Ishikawa (cell line): ENCODE data around the gene LHFPL2.
A peak's percentile ranks its signal among the peaks of the same experiment; 100 is the strongest.

Experiments used
- CEBPB ChIP-seq: IDR thresholded peaks from 2 replicates; pipeline ENCODE4 v1.6.1; 2012
- CREB1 ChIP-seq: IDR thresholded peaks from 2 replicates; pipeline ENCODE4 v1.6.1; 2012; ENCODE audit warnings: low read depth
- EGR1 ChIP-seq: IDR thresholded peaks from 2 replicates; pipeline ENCODE4 v1.6.1; 2012
- EP300 ChIP-seq: IDR thresholded peaks from 2 replicates; pipeline ENCODE4 v1.6.1; 2012; ENCODE audit warnings: borderline replicate concordance
- FOXM1 ChIP-seq: IDR thresholded peaks from 2 replicates; pipeline ENCODE4 v1.6.1; 2012; ENCODE audit warnings: low read depth, borderline replicate concordance
- NFIC ChIP-seq: IDR thresholded peaks from 2 replicates; pipeline ENCODE4 v1.6.1; 2012
- RAD21 ChIP-seq: IDR thresholded peaks from 2 replicates; pipeline ENCODE4 v1.6.1; 2012; ENCODE audit warnings: low read depth
- TAF1 ChIP-seq: IDR thresholded peaks from 2 replicates; pipeline ENCODE4 v1.6.1; 2012; ENCODE audit warnings: low read depth, mild to moderate bottlenecking
- TCF12 ChIP-seq: IDR thresholded peaks from 2 replicates; pipeline ENCODE4 v1.6.1; 2012; ENCODE audit warnings: low read depth
- TEAD4 ChIP-seq: IDR thresholded peaks from 2 replicates; pipeline ENCODE4 v1.6.1; 2012
- YY1 ChIP-seq: IDR thresholded peaks from 2 replicates; pipeline ENCODE4 v1.6.1; 2012; ENCODE audit warnings: low read depth
- ZBTB7A ChIP-seq: IDR thresholded peaks from 2 replicates; pipeline ENCODE4 v1.6.1; 2012; ENCODE audit warnings: low read depth
- TF ChIP-seq, protein P1 (sequence below): IDR thresholded peaks from 2 replicates; pipeline ENCODE4 v1.6.1; 2012; ENCODE audit warnings: low read depth, mild to moderate bottlenecking
- TF ChIP-seq, protein P2 (sequence below): IDR thresholded peaks from 2 replicates; pipeline ENCODE4 v1.6.1; 2012
- TF ChIP-seq, protein P3 (sequence below): IDR thresholded peaks from 2 replicates; pipeline ENCODE4 v1.6.1; 2012

Gene LHFPL2

DNA sequence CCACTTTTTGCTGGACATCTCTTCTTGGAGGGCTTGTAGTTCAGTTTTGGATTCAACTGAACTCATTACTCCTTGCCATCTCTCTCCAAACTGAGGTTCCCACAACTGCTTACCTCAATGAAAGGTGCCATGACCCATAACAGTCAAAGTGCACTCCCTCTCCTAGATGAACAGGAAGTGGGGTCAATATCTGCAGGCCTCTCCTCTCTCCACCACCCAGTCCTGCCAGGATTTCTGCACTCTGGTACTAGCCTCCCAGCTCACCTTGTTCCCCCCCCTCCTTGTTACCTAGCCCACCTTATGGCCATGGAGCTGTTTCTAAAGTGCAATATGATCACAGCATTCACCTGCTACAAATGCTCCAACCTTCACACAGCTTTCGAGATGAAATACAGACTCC, 5.9 kb downstream of the LHFPL2 start:
- no peak for TF ChIP-seq TCF12
- TF ChIP-seq YY1: no peak
- TF ChIP-seq ZBTB7A: no peak
- TF ChIP-seq, protein P1, sequence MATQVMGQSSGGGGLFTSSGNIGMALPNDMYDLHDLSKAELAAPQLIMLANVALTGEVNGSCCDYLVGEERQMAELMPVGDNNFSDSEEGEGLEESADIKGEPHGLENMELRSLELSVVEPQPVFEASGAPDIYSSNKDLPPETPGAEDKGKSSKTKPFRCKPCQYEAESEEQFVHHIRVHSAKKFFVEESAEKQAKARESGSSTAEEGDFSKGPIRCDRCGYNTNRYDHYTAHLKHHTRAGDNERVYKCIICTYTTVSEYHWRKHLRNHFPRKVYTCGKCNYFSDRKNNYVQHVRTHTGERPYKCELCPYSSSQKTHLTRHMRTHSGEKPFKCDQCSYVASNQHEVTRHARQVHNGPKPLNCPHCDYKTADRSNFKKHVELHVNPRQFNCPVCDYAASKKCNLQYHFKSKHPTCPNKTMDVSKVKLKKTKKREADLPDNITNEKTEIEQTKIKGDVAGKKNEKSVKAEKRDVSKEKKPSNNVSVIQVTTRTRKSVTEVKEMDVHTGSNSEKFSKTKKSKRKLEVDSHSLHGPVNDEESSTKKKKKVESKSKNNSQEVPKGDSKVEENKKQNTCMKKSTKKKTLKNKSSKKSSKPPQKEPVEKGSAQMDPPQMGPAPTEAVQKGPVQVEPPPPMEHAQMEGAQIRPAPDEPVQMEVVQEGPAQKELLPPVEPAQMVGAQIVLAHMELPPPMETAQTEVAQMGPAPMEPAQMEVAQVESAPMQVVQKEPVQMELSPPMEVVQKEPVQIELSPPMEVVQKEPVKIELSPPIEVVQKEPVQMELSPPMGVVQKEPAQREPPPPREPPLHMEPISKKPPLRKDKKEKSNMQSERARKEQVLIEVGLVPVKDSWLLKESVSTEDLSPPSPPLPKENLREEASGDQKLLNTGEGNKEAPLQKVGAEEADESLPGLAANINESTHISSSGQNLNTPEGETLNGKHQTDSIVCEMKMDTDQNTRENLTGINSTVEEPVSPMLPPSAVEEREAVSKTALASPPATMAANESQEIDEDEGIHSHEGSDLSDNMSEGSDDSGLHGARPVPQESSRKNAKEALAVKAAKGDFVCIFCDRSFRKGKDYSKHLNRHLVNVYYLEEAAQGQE: no peak
- TF ChIP-seq NFIC: no peak

DNA sequence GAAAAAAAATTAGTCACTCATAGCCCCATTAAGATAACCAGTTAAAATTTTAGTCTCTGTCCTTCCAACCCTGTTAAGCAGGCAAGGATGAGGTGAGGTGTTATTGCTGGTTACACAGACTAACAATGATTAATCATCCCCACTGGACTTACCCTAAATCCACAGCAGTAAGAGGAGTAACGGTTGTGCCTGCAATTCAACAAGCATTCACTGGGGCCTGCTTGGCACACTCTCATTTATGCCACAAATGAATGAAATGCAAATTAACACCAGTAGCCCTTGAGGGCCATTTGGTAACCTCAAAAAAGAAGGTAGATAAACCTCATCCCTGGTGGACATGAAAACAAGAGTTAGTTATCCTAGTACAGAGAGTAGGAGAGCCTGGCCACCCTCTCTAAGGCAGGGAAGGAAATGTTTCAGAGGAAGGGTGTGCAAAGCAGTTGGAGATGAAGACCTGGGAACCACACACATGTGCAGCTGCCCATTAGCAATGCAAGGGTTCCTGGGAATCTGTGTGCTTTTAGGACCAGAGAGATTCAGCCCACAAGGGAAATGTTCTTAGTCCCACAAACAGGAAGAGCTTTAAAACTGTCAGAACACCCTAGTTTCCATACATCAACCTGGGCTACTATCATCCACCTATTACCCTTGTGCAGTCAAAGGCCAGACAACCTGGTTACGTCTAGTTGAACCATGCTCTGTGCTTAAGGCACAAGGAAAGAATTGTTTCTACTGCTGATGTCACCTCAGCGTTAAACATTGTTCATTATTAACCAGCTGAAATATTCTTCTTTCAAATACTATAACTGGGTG, 7.7 kb downstream of the LHFPL2 start:
- TF ChIP-seq, protein P1: no peak
- TF ChIP-seq EGR1: no peak

DNA sequence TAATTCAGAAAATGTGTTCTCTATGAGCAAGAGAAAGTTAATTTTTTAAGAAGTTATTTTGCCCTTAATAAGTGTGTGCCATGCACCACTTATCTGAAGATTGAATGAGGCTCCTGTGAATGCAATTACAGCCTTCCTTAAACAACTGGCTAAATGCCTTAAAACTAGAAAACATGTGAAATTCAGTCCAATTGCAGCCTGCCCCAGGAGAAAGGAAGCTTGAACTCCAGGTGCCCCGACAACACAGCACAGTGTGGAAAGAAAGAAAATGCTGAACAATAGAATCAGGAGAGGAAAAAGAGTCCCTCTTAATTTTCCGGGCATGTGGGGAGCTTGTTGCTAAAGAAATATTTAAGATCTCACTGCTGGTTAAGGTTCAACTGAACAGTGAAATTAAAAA, 8.8 kb downstream of the LHFPL2 start:
- TF ChIP-seq, protein P2, sequence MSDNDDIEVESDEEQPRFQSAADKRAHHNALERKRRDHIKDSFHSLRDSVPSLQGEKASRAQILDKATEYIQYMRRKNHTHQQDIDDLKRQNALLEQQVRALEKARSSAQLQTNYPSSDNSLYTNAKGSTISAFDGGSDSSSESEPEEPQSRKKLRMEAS: no peak
- TF ChIP-seq TAF1 (no peak), CEBPB (no peak), CREB1 (no peak), EP300 (no peak), TCF12 (no peak), TEAD4 (no peak), FOXM1 (no peak)

DNA sequence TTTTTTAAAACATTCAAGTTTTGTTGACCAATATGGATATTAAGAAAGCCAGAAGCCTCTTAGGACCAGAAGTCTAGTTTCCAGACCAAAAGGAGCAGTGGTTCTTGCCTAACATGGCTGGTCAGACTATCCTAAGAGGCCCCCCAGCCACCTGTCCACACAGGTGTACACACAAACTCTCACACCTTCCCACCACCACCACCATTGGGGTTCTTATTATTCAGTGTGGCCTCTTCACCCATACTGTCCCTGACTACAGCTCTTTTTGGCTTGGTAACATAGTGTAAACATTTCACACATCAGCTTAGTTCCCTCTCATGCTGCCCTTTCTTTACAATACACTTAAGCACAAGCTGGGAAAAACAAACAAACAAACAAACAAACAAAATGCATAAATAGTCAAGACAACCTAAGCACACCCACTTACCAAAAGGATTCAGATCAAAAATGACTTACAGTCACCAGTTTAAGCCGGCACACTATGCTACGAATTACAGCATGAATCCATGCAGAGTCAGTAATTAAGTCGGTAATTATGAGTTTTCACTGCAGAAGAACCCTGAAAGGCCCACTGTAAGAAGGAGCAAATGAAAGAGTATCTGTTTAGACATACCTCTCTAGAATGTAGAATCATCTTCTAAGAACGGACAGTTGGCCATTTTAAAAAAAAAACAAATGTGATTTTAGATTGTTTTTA, 9.5 kb downstream of the LHFPL2 start:
- TF ChIP-seq YY1 (no peak), FOXM1 (no peak), ZBTB7A (no peak), CREB1 (no peak), EP300 (no peak), CEBPB (no peak), TEAD4 (no peak), EGR1 (no peak), NFIC (no peak), TAF1 (no peak), RAD21 (no peak), TCF12 (no peak)
- TF ChIP-seq, protein P3, sequence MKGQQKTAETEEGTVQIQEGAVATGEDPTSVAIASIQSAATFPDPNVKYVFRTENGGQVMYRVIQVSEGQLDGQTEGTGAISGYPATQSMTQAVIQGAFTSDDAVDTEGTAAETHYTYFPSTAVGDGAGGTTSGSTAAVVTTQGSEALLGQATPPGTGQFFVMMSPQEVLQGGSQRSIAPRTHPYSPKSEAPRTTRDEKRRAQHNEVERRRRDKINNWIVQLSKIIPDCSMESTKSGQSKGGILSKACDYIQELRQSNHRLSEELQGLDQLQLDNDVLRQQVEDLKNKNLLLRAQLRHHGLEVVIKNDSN: no peak
- TF ChIP-seq, protein P1: no peak
- TF ChIP-seq, protein P2: no peak

DNA sequence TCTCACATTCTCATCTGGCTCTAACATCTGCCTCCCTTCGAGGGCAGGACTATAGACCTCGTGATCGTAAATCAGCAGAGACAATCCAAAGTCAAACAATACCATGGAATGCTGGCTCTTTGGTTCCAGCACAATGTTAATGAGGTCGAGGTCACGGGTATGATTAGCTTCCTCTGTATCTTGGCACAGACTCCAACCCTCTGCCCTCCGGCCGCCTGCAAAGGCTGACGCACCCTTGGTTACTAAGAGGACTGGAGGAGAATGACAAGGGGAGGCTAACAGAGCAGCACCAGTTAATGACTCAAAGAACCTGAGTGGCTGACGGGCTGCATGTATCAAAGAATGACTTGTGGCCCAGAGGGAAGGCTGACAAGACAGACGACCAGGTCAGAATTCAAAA, 10.1 kb downstream of the LHFPL2 start:
- TF ChIP-seq YY1 (0 out of 2 replicates have a peak, but pooled peaks have one; percentile 40), NFIC (peak; percentile 90), TAF1 (no peak), CREB1 (no peak), CEBPB (no peak), RAD21 (0 out of 2 replicates have a peak, but pooled peaks have one; percentile 4), EP300 (peak; percentile 71; the same call in 1 of the 2 replicates), TEAD4 (peak; percentile 90), ZBTB7A (no peak), EGR1 (no peak), FOXM1 (no peak; the same call in 1 of the 2 replicates), TCF12 (peak; percentile 77)
- TF ChIP-seq, protein P2: peak; percentile 79
- TF ChIP-seq, protein P3: 0 out of 2 replicates have a peak, but pooled peaks have one; percentile 25
- TF ChIP-seq, protein P1: no peak
